ENCODE data around the gene FARP2.

GRCh38 chr2:241375300-241375699, 19.2 kb downstream of the FARP2 start:
- TF ChIP-seq CTCF (IDR thresholded peaks at IDR 0.05; ENCODE audit: insufficient read depth, low read depth, low read length) (no peak), EZH2 (IDR thresholded peaks at IDR 0.05; ENCODE audit: insufficient read depth, low read length) (no peak)

All from astrocyte (in vitro differentiated cells and primary cell).